HepG2 (cell line): ENCODE data around the gene FRMD3. TPM values are rescaled to one million over a fixed set of nuclear protein-coding genes. Genes with fewer than 3 reads are reported as not detected.

Experiments
- BCLAF1 ChIP-seq: fragments of 450-650 bp; IDR thresholded peaks from 2 replicates; pipeline ENCODE4 v1.6.1; 2017; ENCODE audit warnings: mild to moderate bottlenecking
- EED ChIP-seq: sonication (generic); formaldehyde crosslinking; IDR thresholded peaks from 2 replicates; pipeline ENCODE4 v1.5.0; 2020; ENCODE audit warnings: mild to moderate bottlenecking, missing genetic modification reagents
- FOXM1 ChIP-seq: sonication (generic); formaldehyde crosslinking; IDR thresholded peaks from 2 replicates; pipeline ENCODE4 v1.5.0; 2020; ENCODE audit warnings: missing genetic modification reagents
- HNF4A ChIP-seq: sonication (generic); formaldehyde crosslinking; IDR thresholded peaks from 2 replicates; pipeline ENCODE4 v1.4.0; 2020; ENCODE audit warnings: missing genetic modification reagents
- MAZ ChIP-seq, 2 experiments: sonication (generic) in 1 of 2; formaldehyde crosslinking in 1 of 2; IDR thresholded peaks; 2 replicates each; pipeline versions ENCODE4 v1.5.0 to v1.6.1; 2012 to 2020; ENCODE audit warnings: low read depth in 2 of 2, mild to moderate bottlenecking in 2 of 2, borderline replicate concordance in 1 of 2, improper control_type of control experiment in 1 of 2, low read length in 1 of 2, missing genetic modification reagents in 1 of 2, moderate library complexity in 1 of 2
- NCOR1 ChIP-seq: fragments of 200-600 bp; sonication (generic); IDR thresholded peaks from 2 replicates; pipeline ENCODE4 v1.7.0; 2017; ENCODE audit warnings: antibody characterized with exemption, low read length, borderline replicate concordance
- STAG1 ChIP-seq: sonication (generic); formaldehyde crosslinking; IDR thresholded peaks from 2 replicates; pipeline ENCODE4 v1.4.0; 2020; ENCODE audit warnings: missing genetic modification reagents
- TBX2 ChIP-seq: sonication (generic); formaldehyde crosslinking; IDR thresholded peaks from 2 replicates; pipeline ENCODE4 v1.5.0; 2020; ENCODE audit warnings: missing genetic modification reagents, mild to moderate bottlenecking, borderline replicate concordance
- TEAD3 ChIP-seq: optimal IDR thresholded peaks from 2 replicates; pipeline ENCODE3; 2016; ENCODE audit warnings: borderline replicate concordance
- ZFP41 ChIP-seq: sonication (generic); formaldehyde crosslinking; IDR thresholded peaks from 2 replicates; pipeline ENCODE4 v1.4.0; 2020; ENCODE audit warnings: mild to moderate bottlenecking, missing genetic modification reagents, borderline replicate concordance
- ZFYVE20 ChIP-seq: sonication (generic); formaldehyde crosslinking; IDR thresholded peaks from 2 replicates; pipeline ENCODE4 v1.8.0; 2023; ENCODE audit warnings: low read depth, mild to moderate bottlenecking, moderate library complexity, missing genetic modification reagents, borderline replicate concordance
- ZNF292 ChIP-seq: sonication (generic); formaldehyde crosslinking; IDR thresholded peaks from 2 replicates; pipeline ENCODE4 v1.8.1; 2022; ENCODE audit warnings: mild to moderate bottlenecking, low read depth, missing genetic modification reagents, borderline replicate concordance
- ZNF362 ChIP-seq: sonication (generic); formaldehyde crosslinking; IDR thresholded peaks from 2 replicates; pipeline ENCODE4 v1.4.0; 2020; ENCODE audit warnings: missing genetic modification reagents, mild to moderate bottlenecking, borderline replicate concordance
- ZNF484 ChIP-seq: sonication (generic); formaldehyde crosslinking; IDR thresholded peaks from 2 replicates; pipeline ENCODE4 v1.5.1; 2020; ENCODE audit warnings: mild to moderate bottlenecking, low read depth, missing genetic modification reagents, borderline replicate concordance
- ZNF513 ChIP-seq: sonication (generic); formaldehyde crosslinking; conservative IDR thresholded peaks from 2 replicates; pipeline ENCODE4 v1.5.0; 2020; ENCODE audit warnings: missing genetic modification reagents
- ZNF556 ChIP-seq: sonication (generic); formaldehyde crosslinking; IDR thresholded peaks from 2 replicates; pipeline ENCODE4 v1.4.0; 2020; ENCODE audit warnings: mild to moderate bottlenecking, missing genetic modification reagents, borderline replicate concordance
- ZNF605 ChIP-seq: sonication (generic); formaldehyde crosslinking; IDR thresholded peaks from 2 replicates; pipeline ENCODE4 v1.8.0; 2022; ENCODE audit warnings: mild to moderate bottlenecking, missing genetic modification reagents
- ZNF672 ChIP-seq: sonication (generic); formaldehyde crosslinking; IDR thresholded peaks from 2 replicates; pipeline ENCODE4 v1.8.1; 2022; ENCODE audit warnings: missing genetic modification reagents
- ZNF713 ChIP-seq: sonication (generic); formaldehyde crosslinking; IDR thresholded peaks from 2 replicates; pipeline ENCODE4 v1.4.0; 2020; ENCODE audit warnings: mild to moderate bottlenecking, missing genetic modification reagents
- ZNF75D ChIP-seq: sonication (generic); formaldehyde crosslinking; IDR thresholded peaks from 2 replicates; pipeline ENCODE4 v1.8.1; 2023; ENCODE audit warnings: missing genetic modification reagents, mild to moderate bottlenecking, borderline replicate concordance
- ZNF770 ChIP-seq: sonication (generic); formaldehyde crosslinking; IDR thresholded peaks from 2 replicates; pipeline ENCODE4 v1.5.0; 2020; ENCODE audit warnings: mild to moderate bottlenecking, missing genetic modification reagents
- polyA plus RNA-seq, 8 experiments: library from polyadenylated mRNA; depleted of rRNA in 3 of 8; stranded (reverse) in 7 of 8; unstranded in 1 of 8; fragments of >200 nt; fragmentation: Illumina TruSeq in 4 of 8; extraction: Trizol in 4 of 8; gene quantifications; 2 replicates each; pipeline versions ENCODE4 v1.2.1 to v1.2.3, GENCODE V29; 2011 to 2016; ENCODE audit warnings: low read depth in 4 of 8, missing spikeins in 1 of 8, mixed read lengths in 1 of 8; ENCODE audit not compliant: insufficient read depth in 1 of 8
- total RNA-seq, 5 experiments: library from RNA; depleted of rRNA; stranded (reverse); fragments of >200 nt; fragmentation: Illumina TruSeq; extraction: Trizol; gene quantifications; 2 replicates each; pipeline ENCODE4 v1.2.3, GENCODE V29; 2016; ENCODE audit warnings: low read depth in 1 of 5

Gene FRMD3
- total and polyA plus RNA-seq, 2 of the 13 experiments (the other 11 are each of a cell fraction or from before 2014, with no cell fraction given), result 3.2 to 7.7 TPM

GRCh38 chr9:83327323-83327722 lies 210.9 kb downstream of the FRMD3 start (continued):
- TF ChIP-seq ZFP41 (CRISPR knock-in tag) (no peak), MAZ (IDR thresholded peaks at IDR 0.05; ENCODE audit: borderline replicate concordance, low read depth, low read length) (no peak), MAZ (CRISPR knock-in tag; IDR thresholded peaks at IDR 0.05; ENCODE audit: low read depth) (no peak), ZNF556 (CRISPR knock-in tag) (peak; percentile 53; the same call in 1 of the 2 replicates), HNF4A (CRISPR knock-in tag) (peak; percentile 55), BCLAF1 (no peak), EED (CRISPR knock-in tag) (no peak), ZNF605 (CRISPR knock-in tag) (no peak), ZNF672 (CRISPR knock-in tag) (no peak), TEAD3 (CRISPR knock-in tag) (peak; percentile 61), STAG1 (peak; percentile 29; the same call in 1 of the 2 replicates), ZNF513 (no peak), FOXM1 (CRISPR knock-in tag) (no peak), NCOR1 (no peak), TBX2 (no peak), ZNF713 (CRISPR knock-in tag) (no peak), ZNF362 (CRISPR knock-in tag) (no peak), ZNF770 (CRISPR knock-in tag) (peak; percentile 60; the same call in 1 of the 2 replicates), ZNF292 (CRISPR knock-in tag) (peak; percentile 31; the same call in 1 of the 2 replicates), ZFYVE20 (no peak), ZNF75D (CRISPR knock-in tag) (no peak), ZNF484 (no peak)
